DMS153 treated with DMSO at 0.1 percent for 48 hours (cell line): ENCODE data around the gene ANKRD33.

Experiments used
- DNase-seq: peaks from one replicate; lab custom pipeline; 2025; ENCODE audit not compliant: unreplicated experiment; lab: John Stamatoyannopoulos, UW

Gene ANKRD33

DNA sequence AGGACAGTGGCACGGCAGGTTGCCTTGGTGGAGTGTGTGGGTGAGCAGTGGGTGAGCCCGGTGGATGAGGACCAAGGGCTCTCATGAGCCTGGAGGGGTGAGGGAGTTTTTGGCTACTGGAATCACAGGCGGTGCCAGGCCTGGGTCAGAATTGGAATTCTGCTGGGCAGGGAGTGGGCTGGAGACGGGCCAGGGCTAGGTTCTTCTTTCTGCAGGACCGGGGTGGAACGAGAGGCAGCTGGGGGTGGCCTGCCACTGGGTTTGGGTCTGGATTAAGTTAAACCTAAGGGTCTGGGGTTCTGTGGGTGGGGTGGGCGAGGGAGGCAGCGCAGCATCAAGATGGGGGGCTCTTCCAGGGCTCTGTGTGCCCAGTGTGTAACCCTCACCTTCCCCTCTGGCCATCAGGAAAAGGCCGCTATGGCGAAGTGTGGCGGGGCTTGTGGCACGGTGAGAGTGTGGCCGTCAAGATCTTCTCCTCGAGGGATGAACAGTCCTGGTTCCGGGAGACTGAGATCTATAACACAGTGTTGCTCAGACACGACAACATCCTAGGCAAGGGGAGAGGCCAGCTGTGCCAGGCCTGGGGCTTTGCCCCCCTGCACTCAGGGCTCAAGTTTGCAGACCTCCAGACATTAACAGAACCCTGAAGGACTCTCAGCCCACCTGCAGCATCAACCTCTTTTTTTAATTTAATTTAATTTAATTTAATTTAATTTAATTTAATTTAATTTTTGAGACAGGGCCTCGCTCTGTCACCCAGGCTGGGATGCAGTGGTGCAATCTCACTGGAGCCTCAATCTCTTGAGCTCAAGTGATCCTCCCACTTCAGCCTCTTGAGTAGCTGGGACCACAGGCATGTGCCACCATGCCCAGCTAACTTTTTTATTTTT lies 26.4 kb downstream of the ANKRD33 start:
- DNase-seq: no peak

DNA sequence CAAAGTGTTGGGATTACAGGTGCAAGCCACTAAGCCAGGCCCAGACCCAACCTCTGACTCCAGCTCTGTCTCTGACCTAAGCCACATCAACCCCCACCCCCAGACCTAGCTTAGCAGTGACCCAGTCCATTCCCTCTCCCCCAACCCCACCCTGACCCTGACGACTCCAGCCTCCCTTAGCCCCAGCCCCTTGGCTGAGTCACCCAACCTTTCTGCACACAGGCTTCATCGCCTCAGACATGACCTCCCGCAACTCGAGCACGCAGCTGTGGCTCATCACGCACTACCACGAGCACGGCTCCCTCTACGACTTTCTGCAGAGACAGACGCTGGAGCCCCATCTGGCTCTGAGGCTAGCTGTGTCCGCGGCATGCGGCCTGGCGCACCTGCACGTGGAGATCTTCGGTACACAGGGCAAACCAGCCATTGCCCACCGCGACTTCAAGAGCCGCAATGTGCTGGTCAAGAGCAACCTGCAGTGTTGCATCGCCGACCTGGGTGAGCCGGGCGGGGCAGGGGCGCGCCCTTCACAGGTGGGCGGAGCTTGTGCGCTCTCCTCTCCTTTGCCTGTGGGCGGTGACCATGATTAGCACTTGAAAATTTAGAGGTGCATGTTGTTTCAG lies 27.2 kb downstream of the ANKRD33 start:
- no peak for DNase-seq

DNA sequence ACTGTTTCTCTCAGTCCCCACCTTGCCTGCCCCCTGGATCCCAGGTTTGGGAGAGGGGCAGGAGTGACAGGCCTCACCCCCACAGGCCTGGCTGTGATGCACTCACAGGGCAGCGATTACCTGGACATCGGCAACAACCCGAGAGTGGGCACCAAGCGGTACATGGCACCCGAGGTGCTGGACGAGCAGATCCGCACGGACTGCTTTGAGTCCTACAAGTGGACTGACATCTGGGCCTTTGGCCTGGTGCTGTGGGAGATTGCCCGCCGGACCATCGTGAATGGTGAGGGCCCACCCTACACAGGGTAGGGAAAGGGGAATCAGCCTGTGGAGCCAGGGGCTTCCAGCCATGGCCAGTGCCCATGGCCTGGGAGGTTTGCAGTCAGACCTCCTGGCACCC lies 28.0 kb downstream of the ANKRD33 start:
- DNase-seq: no peak

DNA sequence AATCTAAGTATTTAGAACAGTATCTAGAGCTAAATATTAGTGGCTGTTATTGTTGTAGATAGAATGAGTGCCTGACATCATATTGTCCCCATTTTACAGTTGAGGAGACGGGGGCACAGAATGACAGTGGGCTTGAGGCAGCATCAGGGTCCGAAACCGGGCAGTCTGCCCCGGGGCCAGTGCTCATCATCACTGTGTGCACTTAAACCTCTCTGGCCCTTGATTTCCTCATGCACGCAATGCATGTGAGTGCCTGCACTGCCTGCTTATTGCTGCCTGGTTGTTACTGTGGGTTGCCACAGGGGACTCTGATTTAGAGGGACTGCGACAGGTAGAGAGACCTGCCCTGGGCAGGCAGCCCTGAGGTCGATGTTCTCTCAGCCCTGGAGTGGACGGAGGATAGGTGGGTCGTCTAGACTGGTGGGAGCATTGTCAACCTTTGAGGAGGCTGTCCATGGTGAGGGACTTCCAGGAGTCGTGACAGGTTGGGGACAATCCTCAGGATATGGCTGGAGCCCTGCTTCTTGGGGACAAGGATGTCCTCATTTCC lies 29.2 kb downstream of the ANKRD33 start:
- DNase-seq: no peak

DNA sequence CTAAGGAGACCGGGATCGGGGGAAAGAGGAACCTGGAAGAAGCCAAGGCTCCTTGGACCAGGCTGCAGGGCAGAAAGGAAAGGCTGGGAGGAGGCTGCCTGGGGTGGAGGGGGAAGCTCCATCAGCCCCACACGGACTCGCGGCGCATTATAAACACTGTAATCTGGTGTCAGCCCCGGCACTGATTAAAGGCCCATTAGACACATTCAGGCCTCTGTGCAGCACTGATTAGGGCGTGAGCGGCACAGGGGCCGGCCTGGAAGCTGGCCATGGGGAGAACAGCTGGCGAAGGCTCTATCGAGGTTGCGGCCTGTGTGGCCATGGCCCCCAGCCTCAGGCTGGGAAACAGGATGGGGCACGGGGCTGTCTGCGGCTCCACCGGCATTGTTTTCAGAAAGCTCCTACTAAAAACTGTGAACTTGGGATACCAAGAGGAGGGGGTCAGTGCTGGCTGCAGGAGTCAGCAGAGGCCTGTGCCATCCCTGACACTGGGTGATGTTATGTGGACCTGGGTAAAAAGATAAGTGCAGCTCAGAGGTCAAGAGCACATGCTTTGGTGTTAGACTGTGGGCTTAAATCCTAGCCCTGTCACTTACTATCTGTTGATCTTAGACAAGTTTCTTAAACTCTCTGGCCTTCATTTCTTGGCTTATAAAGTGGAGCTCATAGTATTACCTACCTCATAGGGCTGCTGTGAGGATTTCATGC lies 30.0 kb downstream of the ANKRD33 start:
- DNase-seq: no peak

DNA sequence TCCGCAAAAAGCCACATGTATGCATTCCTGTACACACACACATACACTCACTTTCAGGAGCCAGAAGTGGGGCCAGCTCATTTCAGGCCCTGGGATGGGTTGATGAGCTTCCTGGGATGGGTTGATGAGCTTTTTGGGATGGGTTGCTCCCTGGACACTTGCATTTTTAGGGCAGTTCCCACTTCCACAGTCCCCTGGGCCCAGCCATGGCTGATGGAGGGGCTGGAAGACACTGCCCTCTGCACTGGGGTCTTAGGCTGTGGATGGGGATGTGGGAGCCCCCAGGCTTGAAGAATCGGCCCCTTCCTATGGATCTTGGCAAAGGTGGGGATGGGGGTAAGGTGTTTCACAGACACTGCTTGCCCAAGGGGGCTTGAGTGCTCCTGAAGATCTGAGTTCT lies 32.1 kb downstream of the ANKRD33 start:
- DNase-seq: no peak

DNA sequence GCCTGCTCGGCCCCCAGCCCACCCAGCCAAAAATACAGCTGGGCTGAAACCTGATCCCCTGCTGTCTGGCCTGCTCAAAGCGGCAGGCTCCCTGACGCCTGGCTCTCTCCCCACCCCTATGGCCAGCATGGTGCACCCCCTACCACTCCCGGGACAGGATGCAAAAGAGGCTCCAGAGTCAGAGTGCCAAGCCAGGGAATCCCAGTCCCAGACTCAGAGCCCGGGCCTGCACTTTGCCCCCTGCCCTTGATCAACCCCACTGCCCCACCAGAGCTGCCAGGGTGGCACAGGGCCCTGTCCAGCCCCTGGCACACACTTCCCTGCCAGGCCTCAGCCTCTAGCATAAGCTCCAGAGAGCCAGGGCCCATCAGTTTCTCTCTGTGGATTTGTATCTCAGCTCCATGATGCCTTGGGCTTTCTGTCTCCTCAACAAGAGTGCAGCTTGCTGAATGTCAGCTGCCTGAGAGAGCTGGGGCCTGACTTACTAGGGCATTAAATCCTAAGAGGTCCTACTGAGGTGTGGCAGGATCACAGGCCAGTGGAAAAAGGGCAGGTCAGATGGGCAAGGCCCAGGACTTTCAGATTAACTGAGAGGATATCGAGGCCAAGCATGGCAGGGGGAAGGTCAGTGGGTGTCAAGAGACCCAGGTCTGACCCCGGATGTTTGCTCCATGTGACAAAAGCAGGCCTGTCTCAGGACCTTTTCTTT lies 33.3 kb downstream of the ANKRD33 start:
- no peak for DNase-seq

DNA sequence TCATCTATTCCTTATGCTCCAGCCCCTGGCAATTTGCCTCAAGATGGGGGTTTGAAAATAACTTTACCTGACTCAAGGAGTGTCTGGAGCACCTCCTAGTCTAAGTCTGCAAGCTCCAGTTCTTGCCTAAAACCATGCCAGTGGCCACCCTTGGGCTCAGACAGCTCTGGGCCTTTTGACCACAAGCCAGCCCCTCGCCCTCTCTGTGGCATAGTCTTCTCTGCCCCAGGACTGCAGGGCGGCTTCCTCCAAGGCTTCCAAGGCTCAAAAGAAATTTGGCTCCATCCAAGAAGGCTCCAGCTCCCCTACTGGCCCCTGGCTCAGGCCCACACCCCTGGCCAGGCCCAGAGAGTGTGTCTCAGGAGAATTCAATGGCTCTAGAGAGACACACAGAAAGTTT lies 34.2 kb downstream of the ANKRD33 start:
- no peak for DNase-seq

DNA sequence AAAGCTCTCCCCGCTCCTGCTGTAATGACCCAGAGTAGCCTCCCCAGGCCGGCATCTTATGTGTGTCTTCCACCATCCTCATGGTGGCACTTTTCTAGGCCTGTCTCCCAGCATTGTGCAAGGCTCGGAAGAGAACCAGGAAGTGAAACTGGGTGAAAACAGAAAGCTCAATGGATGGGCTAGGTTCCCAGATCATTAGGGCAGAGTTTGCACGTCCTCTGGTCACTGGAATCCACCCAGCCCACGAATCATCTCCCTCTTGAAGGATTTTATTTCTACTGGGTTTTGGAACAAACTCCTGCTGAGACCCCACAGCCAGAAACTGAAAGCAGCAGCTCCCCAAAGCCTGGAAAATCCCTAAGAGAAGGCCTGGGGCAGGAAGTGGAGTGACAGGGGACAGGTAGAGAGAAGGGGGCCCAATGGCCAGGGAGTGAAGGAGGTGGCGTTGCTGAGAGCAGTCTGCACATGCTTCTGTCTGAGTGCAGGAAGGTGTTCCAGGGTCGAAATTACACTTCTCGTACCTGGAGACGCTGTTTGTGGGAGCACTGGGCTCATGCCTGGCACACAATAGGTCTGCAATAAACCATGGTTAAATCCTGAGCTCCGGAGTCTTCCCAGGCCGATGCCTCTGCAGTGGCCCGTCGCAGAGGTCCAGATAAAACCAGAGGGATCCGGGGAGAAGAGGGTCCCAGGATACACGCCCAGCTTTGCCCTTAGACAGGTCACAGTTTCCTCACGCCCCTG lies 35.0 kb downstream of the ANKRD33 start:
- DNase-seq: no peak

DNA sequence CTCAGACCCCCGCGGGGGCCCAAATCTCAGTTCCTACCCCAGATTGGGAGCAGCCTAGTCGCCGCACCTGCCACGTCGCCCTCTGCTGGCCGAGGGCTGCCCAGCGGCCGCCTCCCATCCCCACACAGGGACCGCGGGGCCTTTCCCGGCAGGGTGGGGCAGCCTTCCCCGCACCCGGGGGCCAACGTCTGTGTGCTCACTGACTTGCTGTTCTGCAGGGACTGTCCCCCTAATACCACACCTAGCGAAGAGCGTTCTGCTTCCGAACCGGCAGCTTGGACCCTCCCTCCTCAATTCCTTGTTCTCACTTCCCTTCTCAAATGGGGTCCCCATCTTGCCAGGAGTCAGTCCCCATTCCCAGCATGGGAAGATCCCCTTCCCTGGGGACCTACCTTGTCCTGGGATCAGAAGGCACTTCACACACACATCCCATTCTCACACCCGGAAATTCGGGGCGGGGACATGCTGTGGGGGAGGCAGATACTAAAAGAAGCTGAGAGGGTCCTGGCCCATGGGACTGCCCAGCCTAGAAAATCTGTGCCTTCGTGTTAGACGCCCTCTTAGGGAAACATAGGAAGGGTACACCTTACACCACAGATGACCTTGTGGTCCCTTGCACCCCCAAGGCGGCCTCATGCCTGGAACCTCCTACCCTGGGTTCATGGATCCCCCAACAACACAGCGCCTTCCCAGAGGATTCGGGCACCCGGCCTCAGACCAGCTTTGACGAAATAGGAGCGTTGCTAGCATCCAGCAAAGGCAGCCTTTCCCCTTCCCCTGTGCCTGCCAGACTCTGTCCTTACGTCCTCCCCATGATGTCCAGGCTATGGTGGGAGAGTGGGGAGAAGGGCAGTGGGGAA lies 35.8 kb downstream of the ANKRD33 start:
- DNase-seq: no peak

DNA sequence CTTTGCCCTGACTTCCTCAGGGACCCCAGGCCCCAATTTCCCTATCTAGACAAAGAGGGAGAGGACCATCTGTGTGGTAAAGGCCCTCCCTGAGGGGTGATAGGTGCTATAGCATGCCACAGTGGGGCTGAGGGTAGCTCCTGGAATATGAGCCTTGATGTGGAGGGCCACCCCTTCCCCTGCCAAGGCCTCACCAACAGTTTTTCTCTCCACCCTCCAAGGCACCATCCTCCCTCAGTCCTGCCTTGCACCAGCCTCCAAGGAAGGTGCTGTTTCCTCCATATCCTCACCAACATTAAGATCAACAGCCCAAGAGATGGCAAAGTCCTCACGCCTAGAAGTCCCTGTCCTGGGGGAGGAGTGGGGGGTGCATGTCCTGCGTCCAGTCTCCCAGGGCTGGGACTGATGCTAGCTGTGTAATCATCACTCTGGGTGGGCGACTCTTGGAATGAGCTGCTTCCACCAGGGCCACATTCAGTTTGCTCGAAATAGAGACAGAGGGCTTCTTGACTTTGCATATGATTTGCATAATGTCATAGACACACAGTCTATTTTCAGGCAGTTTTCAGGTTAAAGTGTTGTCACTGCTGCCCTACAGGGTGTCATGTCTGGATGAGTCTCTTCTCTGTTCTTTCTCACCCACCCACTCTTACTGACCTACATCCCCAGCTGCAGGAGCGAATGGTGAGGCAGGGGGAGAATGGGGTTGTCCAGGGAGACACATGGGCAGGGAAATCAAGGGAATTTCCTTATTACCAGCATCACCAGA lies 36.8 kb downstream of the ANKRD33 start:
- DNase-seq: no peak

DNA sequence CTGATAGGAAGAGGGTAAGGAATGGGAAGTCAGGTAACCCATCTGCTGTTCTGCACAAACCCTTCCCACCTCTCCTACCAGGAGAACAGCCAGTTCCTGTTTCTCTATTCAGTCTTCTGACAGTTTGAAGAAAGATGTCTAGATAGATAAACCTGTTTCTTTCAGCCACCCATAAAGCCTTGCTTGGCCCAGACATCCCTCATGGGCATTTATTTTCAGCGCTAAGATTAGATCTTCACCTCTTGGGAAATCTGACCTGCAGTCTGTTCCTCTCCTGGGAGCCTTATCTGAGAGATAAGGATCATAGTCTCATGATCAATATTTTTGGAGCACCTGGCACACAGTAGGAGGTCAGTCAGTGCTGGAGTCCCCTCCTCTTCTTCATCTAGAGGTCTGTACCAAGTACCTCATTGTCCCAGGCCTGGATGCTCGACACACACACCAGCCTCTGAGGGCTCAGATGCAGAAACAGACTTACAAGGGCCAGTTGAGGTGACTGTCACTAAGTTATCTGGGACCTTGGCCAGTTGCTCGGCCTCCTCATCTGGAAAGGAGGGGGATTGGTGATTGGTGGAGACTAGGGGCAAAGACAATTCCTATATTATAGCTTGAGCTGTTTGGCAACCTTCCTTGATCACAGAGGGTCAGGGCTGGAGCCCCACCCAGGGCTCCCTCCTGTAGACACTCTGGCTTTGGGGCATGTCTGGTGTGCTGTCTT lies 37.6 kb downstream of the ANKRD33 start:
- no peak for DNase-seq

DNA sequence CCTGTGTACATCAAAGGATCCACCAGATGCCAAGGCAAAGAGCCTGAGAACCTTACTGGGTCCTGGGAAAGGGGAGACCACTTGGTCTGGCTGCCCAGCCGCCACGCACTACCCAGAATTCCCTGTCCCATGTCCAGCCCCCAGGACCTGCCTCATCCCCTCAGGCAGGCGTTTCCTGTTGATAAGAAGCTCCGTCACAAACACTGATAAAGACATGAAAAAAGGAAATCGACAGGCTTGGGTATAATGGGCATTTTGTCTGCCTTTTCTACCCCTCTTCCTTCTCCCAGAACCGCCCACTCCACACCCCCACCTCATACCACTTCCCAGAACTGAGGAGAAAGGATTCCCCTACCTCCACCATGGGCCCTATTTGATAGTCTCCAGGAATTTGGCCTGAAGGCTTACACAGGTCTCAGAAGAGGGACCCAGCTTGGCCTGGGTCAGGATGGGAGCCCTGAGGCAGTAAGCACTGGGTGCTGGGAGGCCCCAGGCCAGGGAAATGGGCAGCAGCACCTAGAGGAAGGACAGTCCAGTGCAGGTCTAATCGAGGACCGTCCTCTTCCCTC lies 38.2 kb downstream of the ANKRD33 start:
- DNase-seq: no peak

DNA sequence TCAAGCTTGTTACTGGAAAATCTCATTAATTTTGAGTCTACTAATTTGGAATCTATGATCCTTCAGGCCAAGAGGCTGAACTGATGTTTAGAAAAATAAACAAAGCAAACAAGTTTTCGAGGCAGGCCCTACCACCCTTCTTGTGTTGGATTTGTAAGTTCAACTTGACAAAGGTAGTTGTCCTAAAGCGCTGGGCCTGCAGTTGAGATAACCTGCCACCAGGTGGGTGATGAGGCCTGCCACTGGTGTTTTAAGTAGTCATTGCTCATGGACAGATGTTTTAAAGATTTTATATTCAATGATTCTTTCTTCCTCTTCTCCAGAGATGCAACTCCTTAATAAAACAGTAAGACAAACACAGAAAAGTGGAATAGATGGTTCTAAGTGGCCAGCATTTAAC lies 38.8 kb downstream of the ANKRD33 start:
- peak; percentile 13 for DNase-seq

DNA sequence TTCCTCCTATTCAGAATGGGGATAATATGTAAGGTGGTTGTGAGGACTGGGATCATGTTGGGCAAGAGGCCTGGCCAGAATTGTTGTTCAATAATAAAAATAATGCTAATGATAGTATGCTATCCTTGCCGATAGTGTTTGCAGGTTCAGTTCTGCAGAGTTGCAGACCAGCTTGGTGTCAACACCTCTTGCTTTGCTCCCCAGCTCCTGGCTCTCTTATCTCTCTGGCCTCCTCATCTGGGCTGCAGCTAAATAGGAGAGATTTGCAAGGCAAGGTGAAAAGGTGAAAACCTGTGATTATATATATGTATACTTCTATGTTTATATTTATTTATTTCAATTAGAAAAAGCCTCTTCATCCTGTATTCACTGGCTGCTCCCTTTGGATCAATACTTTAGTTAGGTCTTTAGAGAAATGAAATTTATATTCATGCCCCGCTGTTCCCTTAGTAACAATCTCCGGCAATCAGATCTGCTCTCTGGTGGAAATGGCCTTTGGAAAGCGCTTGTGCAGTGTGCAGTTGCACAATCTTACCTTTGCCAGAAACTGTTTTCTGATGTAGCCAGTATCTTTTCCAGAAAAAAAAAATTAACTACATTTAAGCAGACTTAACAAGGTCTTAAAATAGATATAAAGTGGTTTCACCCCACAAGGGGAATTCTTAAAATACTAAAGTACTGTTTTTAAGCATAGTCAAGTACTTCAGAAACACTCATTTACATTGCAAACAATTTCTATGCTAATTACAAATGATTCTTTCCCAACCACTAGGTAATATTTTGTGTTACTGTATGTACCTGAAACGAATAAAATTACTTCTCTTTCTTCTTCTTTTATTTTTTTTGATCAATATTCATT lies 44.5 kb downstream of the ANKRD33 start:
- DNase-seq: no peak

DNA sequence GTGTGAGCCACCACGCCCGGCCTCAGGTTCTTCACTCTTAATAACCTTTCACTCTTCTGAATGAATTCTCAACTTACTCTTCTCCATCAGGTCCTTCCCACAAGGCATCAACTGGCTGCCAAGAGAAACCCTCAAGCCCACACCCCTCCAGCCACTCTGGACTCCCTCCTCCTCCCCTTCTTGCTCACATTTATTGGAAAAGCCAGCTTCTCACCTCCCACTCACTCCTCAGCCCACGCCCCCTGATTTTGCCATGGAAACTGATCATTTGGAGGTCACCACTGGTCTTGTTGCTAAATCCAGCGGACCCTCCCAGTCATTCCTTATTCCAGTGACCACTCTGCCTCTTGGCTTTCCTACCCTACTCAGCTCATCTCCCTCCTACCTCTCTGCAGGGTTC lies 46.2 kb downstream of the ANKRD33 start:
- no peak for DNase-seq

DNA sequence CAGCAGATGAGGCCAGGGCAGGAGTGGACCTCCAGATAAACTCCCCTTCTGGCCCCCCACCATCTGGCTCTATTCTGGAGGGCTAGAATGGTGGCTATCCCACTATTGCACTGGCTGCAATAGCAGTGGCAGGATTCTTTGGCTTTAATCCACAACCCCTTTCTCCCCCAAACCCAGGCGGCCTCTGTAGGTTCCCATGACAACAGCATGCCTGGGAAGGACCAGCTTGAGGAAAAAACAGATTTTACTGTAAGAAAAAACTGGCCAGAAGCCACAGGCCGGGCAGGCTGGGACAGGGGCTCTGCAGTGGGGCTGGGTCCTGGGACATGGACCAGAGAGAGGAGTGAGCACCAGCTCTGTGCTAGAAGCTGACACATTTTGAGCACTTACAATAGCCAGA lies 50.0 kb downstream of the ANKRD33 start:
- DNase-seq: no peak
